HCT116 (cell line): ENCODE data around the gene ATXN1. TPM values are rescaled to one million over a fixed set of nuclear protein-coding genes. Genes with fewer than 3 reads are reported as not detected.

Experiments
- ATAC-seq: fragments of 200-7000 bp; cut with Tn5 transposase; 2 replicates; pipeline ENCODE4 v1.9.1; 2020; ENCODE audit warnings: mild to moderate bottlenecking, moderate library complexity
- BruUV-seq: library from RNA; stranded (reverse); fragments of 400-500 nt; replicated peaks from 2 replicates; lab custom pipeline; 2021; lab: Mats Ljungman, UMichigan
- CTCF ChIA-PET: fragments of 300-600 bp; sonication (Branson Sonifier 250); formaldehyde crosslinking; loops from one replicate; lab custom pipeline; 2021; ENCODE audit warnings: antibody characterized with exemption; lab: Charles Lee
- POLR2A ChIA-PET: fragments of 300-600, 350-600 bp; sonication (Branson Sonifier 250); formaldehyde crosslinking; loops from one replicate; lab custom pipeline; 2021; ENCODE audit warnings: antibody characterized with exemption; lab: Charles Lee
- RAD21 ChIA-PET, 2 experiments: fragments of 300-600 bp; sonication (Branson Sonifier 250); formaldehyde crosslinking; loops; one replicate each; lab custom pipeline; 2023; ENCODE audit warnings: low total read pairs in 2 of 2; ENCODE audit not compliant: uncharacterized antibody in 2 of 2, unreplicated experiment in 2 of 2, low non-redundant PET in 1 of 2; lab: Charles Lee
- DNase-seq: peaks from one replicate; pipeline ENCODE4 v3.0.0-alpha.2; 2010; ENCODE audit warnings: low read depth, low spot score
- H2AFZ ChIP-seq: fragments of 200-600 bp; shearing (Covaris generic), sonication (generic); 2 replicates; pipeline ENCODE4 v1.6.1; 2017; ENCODE audit warnings: low read depth, mixed run types, mixed read lengths, antibody characterized with exemption, low read length; ENCODE audit not compliant: poor library complexity, severe bottlenecking
- H3K27ac ChIP-seq: 2 replicates; pipeline ENCODE4 v1.5.1; 2012; ENCODE audit warnings: low read depth, low read length
- H3K27me3 ChIP-seq: fragments of 200-600 bp; sonication (generic); 2 replicates; pipeline ENCODE4 v1.6.1; 2016; ENCODE audit warnings: mixed run types, low read length, mixed read lengths; ENCODE audit not compliant: insufficient read depth
- H3K36me3 ChIP-seq, 2 experiments: fragments of 200-500 bp in 1 of 2; fragments of 200-600 bp in 1 of 2; sonication (Bioruptor generic) in 1 of 2; sonication (generic) in 1 of 2; 2 replicates each; pipeline versions ENCODE4 v1.5.1 to v1.6.1; 2014 to 2016; ENCODE audit warnings: low read length in 2 of 2, inconsistent platforms in 1 of 2, mixed read lengths in 1 of 2, mixed run types in 1 of 2; ENCODE audit not compliant: insufficient read depth in 2 of 2, control insufficient read depth in 1 of 2
- H3K4me1 ChIP-seq, 2 experiments: fragments of 200-600 bp in 1 of 2; sonication (generic) in 1 of 2; 2 replicates each; pipeline versions ENCODE4 v1.5.1 to v1.6.1; 2012 to 2017; ENCODE audit warnings: low read length in 2 of 2, inconsistent platforms in 1 of 2, mild to moderate bottlenecking in 1 of 2, mixed read lengths in 1 of 2, mixed run types in 1 of 2, moderate library complexity in 1 of 2; ENCODE audit not compliant: insufficient read depth in 2 of 2, control insufficient read depth in 1 of 2
- H3K4me2 ChIP-seq: fragments of 200-600 bp; sonication (generic); 2 replicates; pipeline ENCODE4 v1.6.1; 2017; ENCODE audit warnings: mixed run types, low read length, mixed read lengths
- H3K4me3 ChIP-seq, 2 experiments: fragments of 200-600 bp in 1 of 2; sonication (generic) in 1 of 2; replicated peaks in 1 of 2; 2 replicates each; pipeline ENCODE4 v1.5.1; 2011 to 2016; ENCODE audit warnings: low read length in 2 of 2, control low read depth in 1 of 2, low read depth in 1 of 2, mild to moderate bottlenecking in 1 of 2, mixed read lengths in 1 of 2, mixed run types in 1 of 2
- H3K79me2 ChIP-seq: fragments of 200-600 bp; sonication (generic); 2 replicates; pipeline ENCODE4 v1.6.1; 2017; ENCODE audit warnings: mild to moderate bottlenecking, mixed run types, low read length, moderate library complexity, mixed read lengths; ENCODE audit not compliant: insufficient read depth
- H3K9ac ChIP-seq: fragments of 200-600 bp; sonication (generic); 2 replicates; pipeline ENCODE4 v1.6.1; 2016; ENCODE audit warnings: low read length, mixed read lengths
- H3K9me2 ChIP-seq: fragments of 200-600 bp; sonication (generic), shearing (Covaris generic); 2 replicates; pipeline ENCODE4 v1.6.1; 2017; ENCODE audit warnings: mixed run types, mild to moderate bottlenecking, moderate library complexity; ENCODE audit not compliant: insufficient read depth
- H3K9me3 ChIP-seq, 2 experiments: fragments of 200-500 bp in 1 of 2; fragments of 200-600 bp in 1 of 2; sonication (Bioruptor generic) in 1 of 2; sonication (generic) in 1 of 2; 2 replicates each; pipeline ENCODE4 v1.6.1; 2014 to 2017; ENCODE audit warnings: low read length in 2 of 2, mixed read lengths in 2 of 2, inconsistent platforms in 1 of 2, low read depth in 1 of 2, mild to moderate bottlenecking in 1 of 2, mixed run types in 1 of 2, moderate library complexity in 1 of 2; ENCODE audit not compliant: control insufficient read depth in 1 of 2, insufficient read depth in 1 of 2
- H4K20me1 ChIP-seq: fragments of 200-600 bp; sonication (generic), shearing (Covaris generic); 2 replicates; pipeline ENCODE4 v1.6.1; 2017; ENCODE audit warnings: mixed run types, mild to moderate bottlenecking, moderate library complexity; ENCODE audit not compliant: insufficient read depth
- CBX3 ChIP-seq: IDR thresholded peaks from 2 replicates; pipeline ENCODE4 v1.6.1; 2012; ENCODE audit warnings: low read depth
- CEBPB ChIP-seq: IDR thresholded peaks from 2 replicates; pipeline ENCODE4 v1.6.1; 2012; ENCODE audit warnings: low read depth
- ELF1 ChIP-seq: IDR thresholded peaks from 2 replicates; pipeline ENCODE4 v1.6.1; 2012; ENCODE audit warnings: low read depth, borderline replicate concordance
- EZH2 ChIP-seq: fragments of 200-600 bp; sonication (generic); IDR thresholded peaks from 2 replicates; pipeline ENCODE4 v1.6.1; 2017; ENCODE audit warnings: antibody characterized with exemption, mixed run types
- EZH2phosphoT487 ChIP-seq: fragments of 200-600 bp; IDR thresholded peaks from 2 replicates; pipeline ENCODE4 v1.6.1; 2018; ENCODE audit warnings: antibody characterized with exemption, borderline replicate concordance
- FOSL1 ChIP-seq: IDR thresholded peaks from 2 replicates; pipeline ENCODE4 v1.6.1; 2012; ENCODE audit warnings: low read depth
- JUND ChIP-seq: IDR thresholded peaks from 2 replicates; pipeline ENCODE4 v1.6.1; 2012
- POLR2AphosphoS5 ChIP-seq: IDR thresholded peaks from 2 replicates; pipeline ENCODE4 v1.6.1; 2011; ENCODE audit warnings: mild to moderate bottlenecking, low read depth, low read length, moderate library complexity
- RAD21 ChIP-seq: IDR thresholded peaks from 2 replicates; pipeline ENCODE4 v1.6.1; 2012; ENCODE audit warnings: low read depth, mild to moderate bottlenecking
- SP1 ChIP-seq: IDR thresholded peaks from 2 replicates; pipeline ENCODE4 v1.6.1; 2012; ENCODE audit warnings: low read depth
- TCF7L2 ChIP-seq: IDR thresholded peaks from 2 replicates; pipeline ENCODE4 v1.7.0; 2011; ENCODE audit warnings: borderline replicate concordance, inconsistent platforms; ENCODE audit not compliant: insufficient read depth, insufficient read length; ENCODE audit errors: extremely low read depth
- YY1 ChIP-seq: IDR thresholded peaks from 2 replicates; pipeline ENCODE4 v1.6.1; 2011; ENCODE audit warnings: low read length, low read depth, moderate library complexity, mild to moderate bottlenecking; ENCODE audit not compliant: insufficient replicate concordance; ENCODE audit errors: extremely low read depth
- ZNF274 ChIP-seq: fragments of 200-500 bp; sonication (Bioruptor generic); IDR thresholded peaks from 2 replicates; pipeline ENCODE4 v1.6.1; 2014; ENCODE audit warnings: mild to moderate bottlenecking, low read depth, low read length, inconsistent platforms
- intact Hi-C: fragments of 100-400 bp; cut with micrococcal nuclease; formaldehyde crosslinking; loops from 2 replicates; pipeline ENCODE4 v1.10.0; 2022
- total RNA-seq: library from RNA; stranded (reverse); gene quantifications from one replicate; pipeline ENCODE4 v1.2.1, GENCODE V29; 2021; ENCODE audit not compliant: unreplicated experiment
- TF ChIP-seq, protein P1 (sequence below): IDR thresholded peaks from 2 replicates; pipeline ENCODE4 v1.6.1; 2012
- TF ChIP-seq, protein P2 (sequence below), 3 experiments: fragments of 200-600 bp in 1 of 3; sonication (generic) in 1 of 3; IDR thresholded peaks in 2 of 3; conservative IDR thresholded peaks in 1 of 3; 2 replicates each; pipeline ENCODE4 v1.5.1; 2012 to 2017; ENCODE audit warnings: low read depth in 2 of 3, low read length in 2 of 3, antibody characterized with exemption in 1 of 3, borderline replicate concordance in 1 of 3, control low read depth in 1 of 3, mild to moderate bottlenecking in 1 of 3, mixed read lengths in 1 of 3, mixed run types in 1 of 3, moderate library complexity in 1 of 3; ENCODE audit not compliant: insufficient read depth in 1 of 3
- TF ChIP-seq, protein P3 (sequence below): IDR thresholded peaks from 2 replicates; pipeline ENCODE4 v1.6.1; 2012; ENCODE audit warnings: low read depth
- TF ChIP-seq, protein P4 (sequence below): IDR thresholded peaks from 2 replicates; pipeline ENCODE4 v1.6.1; 2012
- TF ChIP-seq, protein P5 (sequence below): IDR thresholded peaks from 2 replicates; pipeline ENCODE4 v1.6.1; 2011; ENCODE audit warnings: mild to moderate bottlenecking, low read length, moderate library complexity; ENCODE audit not compliant: insufficient replicate concordance; ENCODE audit errors: extremely low read depth

Gene ATXN1
- total RNA-seq, 1 experiment from 2014 or later: 21.0 TPM

DNA sequence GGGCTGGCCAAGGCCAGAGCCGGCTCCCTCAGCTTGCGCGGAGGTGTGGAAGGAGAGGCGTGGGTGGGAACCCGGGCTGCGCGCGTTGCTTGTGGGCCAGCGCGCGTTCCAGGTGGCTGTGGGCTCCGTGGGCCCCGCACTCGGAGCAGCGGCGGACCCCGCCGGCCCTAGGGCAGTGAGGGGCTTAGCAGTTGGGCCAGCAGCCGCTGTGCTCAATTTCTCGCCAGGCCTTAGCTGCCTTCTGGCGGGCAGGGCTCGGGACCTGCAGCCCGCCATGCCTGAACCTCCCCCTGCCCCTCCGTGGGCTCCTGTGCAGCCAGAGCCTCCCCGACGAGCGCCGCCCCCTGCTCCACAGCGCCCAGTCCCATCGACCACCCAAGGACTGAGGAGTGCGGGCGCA lies 414.4 kb downstream of the ATXN1 start:
- H3K4me3 ChIP-seq: no peak overlapping the region
- H3K36me3 ChIP-seq: no peaks in the 10 kb centered on the region
- no peak overlapping the region for H3K4me2 ChIP-seq
- intact Hi-C loops: no loop called here
- TF ChIP-seq RAD21: no peak
- TF ChIP-seq, protein P1, sequence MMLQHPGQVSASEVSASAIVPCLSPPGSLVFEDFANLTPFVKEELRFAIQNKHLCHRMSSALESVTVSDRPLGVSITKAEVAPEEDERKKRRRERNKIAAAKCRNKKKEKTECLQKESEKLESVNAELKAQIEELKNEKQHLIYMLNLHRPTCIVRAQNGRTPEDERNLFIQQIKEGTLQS: no peak
- no peak for TF ChIP-seq SP1
- no peak for TF ChIP-seq EZH2
- TF ChIP-seq ELF1: no peak
- TF ChIP-seq CBX3: no peak
- no peak for TF ChIP-seq YY1
- TF ChIP-seq, protein P2, sequence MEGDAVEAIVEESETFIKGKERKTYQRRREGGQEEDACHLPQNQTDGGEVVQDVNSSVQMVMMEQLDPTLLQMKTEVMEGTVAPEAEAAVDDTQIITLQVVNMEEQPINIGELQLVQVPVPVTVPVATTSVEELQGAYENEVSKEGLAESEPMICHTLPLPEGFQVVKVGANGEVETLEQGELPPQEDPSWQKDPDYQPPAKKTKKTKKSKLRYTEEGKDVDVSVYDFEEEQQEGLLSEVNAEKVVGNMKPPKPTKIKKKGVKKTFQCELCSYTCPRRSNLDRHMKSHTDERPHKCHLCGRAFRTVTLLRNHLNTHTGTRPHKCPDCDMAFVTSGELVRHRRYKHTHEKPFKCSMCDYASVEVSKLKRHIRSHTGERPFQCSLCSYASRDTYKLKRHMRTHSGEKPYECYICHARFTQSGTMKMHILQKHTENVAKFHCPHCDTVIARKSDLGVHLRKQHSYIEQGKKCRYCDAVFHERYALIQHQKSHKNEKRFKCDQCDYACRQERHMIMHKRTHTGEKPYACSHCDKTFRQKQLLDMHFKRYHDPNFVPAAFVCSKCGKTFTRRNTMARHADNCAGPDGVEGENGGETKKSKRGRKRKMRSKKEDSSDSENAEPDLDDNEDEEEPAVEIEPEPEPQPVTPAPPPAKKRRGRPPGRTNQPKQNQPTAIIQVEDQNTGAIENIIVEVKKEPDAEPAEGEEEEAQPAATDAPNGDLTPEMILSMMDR (IDR thresholded peaks at IDR 0.05 in 2 of 3, conservative IDR thresholded peaks at IDR 0.05 in 1 of 3; ENCODE audit: borderline replicate concordance in 1 of 3, insufficient read depth in 1 of 3, low read depth in 2 of 3, low read length in 2 of 3): no peak
- no peak for TF ChIP-seq ZNF274
- TF ChIP-seq FOSL1: no peak
- TF ChIP-seq, protein P3, sequence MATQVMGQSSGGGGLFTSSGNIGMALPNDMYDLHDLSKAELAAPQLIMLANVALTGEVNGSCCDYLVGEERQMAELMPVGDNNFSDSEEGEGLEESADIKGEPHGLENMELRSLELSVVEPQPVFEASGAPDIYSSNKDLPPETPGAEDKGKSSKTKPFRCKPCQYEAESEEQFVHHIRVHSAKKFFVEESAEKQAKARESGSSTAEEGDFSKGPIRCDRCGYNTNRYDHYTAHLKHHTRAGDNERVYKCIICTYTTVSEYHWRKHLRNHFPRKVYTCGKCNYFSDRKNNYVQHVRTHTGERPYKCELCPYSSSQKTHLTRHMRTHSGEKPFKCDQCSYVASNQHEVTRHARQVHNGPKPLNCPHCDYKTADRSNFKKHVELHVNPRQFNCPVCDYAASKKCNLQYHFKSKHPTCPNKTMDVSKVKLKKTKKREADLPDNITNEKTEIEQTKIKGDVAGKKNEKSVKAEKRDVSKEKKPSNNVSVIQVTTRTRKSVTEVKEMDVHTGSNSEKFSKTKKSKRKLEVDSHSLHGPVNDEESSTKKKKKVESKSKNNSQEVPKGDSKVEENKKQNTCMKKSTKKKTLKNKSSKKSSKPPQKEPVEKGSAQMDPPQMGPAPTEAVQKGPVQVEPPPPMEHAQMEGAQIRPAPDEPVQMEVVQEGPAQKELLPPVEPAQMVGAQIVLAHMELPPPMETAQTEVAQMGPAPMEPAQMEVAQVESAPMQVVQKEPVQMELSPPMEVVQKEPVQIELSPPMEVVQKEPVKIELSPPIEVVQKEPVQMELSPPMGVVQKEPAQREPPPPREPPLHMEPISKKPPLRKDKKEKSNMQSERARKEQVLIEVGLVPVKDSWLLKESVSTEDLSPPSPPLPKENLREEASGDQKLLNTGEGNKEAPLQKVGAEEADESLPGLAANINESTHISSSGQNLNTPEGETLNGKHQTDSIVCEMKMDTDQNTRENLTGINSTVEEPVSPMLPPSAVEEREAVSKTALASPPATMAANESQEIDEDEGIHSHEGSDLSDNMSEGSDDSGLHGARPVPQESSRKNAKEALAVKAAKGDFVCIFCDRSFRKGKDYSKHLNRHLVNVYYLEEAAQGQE: no peak
- no peak for TF ChIP-seq JUND
- TF ChIP-seq CEBPB: no peak
- TF ChIP-seq, protein P4, sequence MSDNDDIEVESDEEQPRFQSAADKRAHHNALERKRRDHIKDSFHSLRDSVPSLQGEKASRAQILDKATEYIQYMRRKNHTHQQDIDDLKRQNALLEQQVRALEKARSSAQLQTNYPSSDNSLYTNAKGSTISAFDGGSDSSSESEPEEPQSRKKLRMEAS: no peak
- TF ChIP-seq, protein P5, sequence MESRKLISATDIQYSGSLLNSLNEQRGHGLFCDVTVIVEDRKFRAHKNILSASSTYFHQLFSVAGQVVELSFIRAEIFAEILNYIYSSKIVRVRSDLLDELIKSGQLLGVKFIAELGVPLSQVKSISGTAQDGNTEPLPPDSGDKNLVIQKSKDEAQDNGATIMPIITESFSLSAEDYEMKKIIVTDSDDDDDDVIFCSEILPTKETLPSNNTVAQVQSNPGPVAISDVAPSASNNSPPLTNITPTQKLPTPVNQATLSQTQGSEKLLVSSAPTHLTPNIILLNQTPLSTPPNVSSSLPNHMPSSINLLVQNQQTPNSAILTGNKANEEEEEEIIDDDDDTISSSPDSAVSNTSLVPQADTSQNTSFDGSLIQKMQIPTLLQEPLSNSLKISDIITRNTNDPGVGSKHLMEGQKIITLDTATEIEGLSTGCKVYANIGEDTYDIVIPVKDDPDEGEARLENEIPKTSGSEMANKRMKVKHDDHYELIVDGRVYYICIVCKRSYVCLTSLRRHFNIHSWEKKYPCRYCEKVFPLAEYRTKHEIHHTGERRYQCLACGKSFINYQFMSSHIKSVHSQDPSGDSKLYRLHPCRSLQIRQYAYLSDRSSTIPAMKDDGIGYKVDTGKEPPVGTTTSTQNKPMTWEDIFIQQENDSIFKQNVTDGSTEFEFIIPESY: no peak
- no peak for TF ChIP-seq EZH2phosphoT487
- TF ChIP-seq POLR2AphosphoS5: no peak
- no peak for TF ChIP-seq TCF7L2
- H3K9me2 ChIP-seq: no peaks in the 10 kb centered on the region
- H4K20me1 ChIP-seq: no peaks in the 10 kb centered on the region
- ChIA-PET POLR2A (interaction anchor here (1.6 kb wide), 1 partner anchor 10 kb away, joined by 3 read pairs; no protein-coding TSS in a partner anchor), RAD21 (no interaction called here), CTCF (interaction anchor here (2.6 kb wide), 1 partner anchor 14 kb away, joined by 9 read pairs; no protein-coding TSS in a partner anchor)
- peak overlapping the region; percentile 54; the same call in 1 of the 2 replicates for H3K27ac ChIP-seq
- H2AFZ ChIP-seq: no peak overlapping the region
- H3K4me1 ChIP-seq: peaks cover 20 to 29% of the 10 kb centered on the region in 2 experiments
- H3K9me3 ChIP-seq: no peaks in the 10 kb centered on the region
- H3K79me2 ChIP-seq: no peaks in the 10 kb centered on the region
- H3K27me3 ChIP-seq: no peaks in the 10 kb centered on the region
- H3K9ac ChIP-seq: no peak overlapping the region
- ATAC-seq (no peak), DNase-seq (no peak)
- BruUV-seq: no TSS peak
